ENCODE results near the gene TMEM238L. TPM values are rescaled to one million over a fixed set of nuclear protein-coding genes. Genes with fewer than 3 reads are reported as not detected.

Gene TMEM238L
- total RNA-seq, 1 donor, result not detected

- H3K4me3 ChIP-seq (ENCODE audit: low read depth, low read length), result no peak overlapping the region
- DNase-seq (ENCODE audit: low read depth), result no peak
- TF ChIP-seq CTCF (IDR thresholded peaks at IDR 0.05; ENCODE audit: insufficient read depth, low read depth, low read length), result no peak
Observed at GRCh38 chr17:10798910-10799309, 5.0 kb downstream of the TMEM238L start.

GRCh38 chr17:10798332-10798749 is 5.6 kb downstream of the TMEM238L start:
- no peak for TF ChIP-seq CTCF (IDR thresholded peaks at IDR 0.05; ENCODE audit: insufficient read depth, low read depth, low read length)
- H3K4me3 ChIP-seq (ENCODE audit: low read depth, low read length), result no peak overlapping the region
- DNase-seq (ENCODE audit: low read depth), result no peak

GRCh38 chr17:10797476-10798328 is 6.2 kb downstream of the TMEM238L start:
- H3K4me3 ChIP-seq (ENCODE audit: low read depth, low read length), result no peak overlapping the region
- TF ChIP-seq CTCF (IDR thresholded peaks at IDR 0.05; ENCODE audit: insufficient read depth, low read depth, low read length), result no peak
- DNase-seq (ENCODE audit: low read depth), result no peak

- peak; percentile 9 for DNase-seq (ENCODE audit: low read depth)
- no peak for TF ChIP-seq CTCF (IDR thresholded peaks at IDR 0.05; ENCODE audit: insufficient read depth, low read depth, low read length)
Observed at GRCh38 chr17:10793816-10794215, 10.1 kb downstream of the TMEM238L start.

GRCh38 chr17:10793256-10793655 is 10.6 kb downstream of the TMEM238L start:
- DNase-seq (ENCODE audit: low read depth), result no peak
- no peak for TF ChIP-seq CTCF (IDR thresholded peaks at IDR 0.05; ENCODE audit: insufficient read depth, low read depth, low read length)
- H3K4me3 ChIP-seq (ENCODE audit: low read depth, low read length), result no peak overlapping the region

More at GRCh38 chr17:10793816-10794215, 10.1 kb downstream of the TMEM238L start:
- H3K4me3 ChIP-seq (ENCODE audit: low read depth, low read length), result no peak overlapping the region

GRCh38 chr17:10792151-10792550 is 11.7 kb downstream of the TMEM238L start:
- no peak overlapping the region for H3K4me3 ChIP-seq (ENCODE audit: low read depth, low read length)
- no peak for DNase-seq (ENCODE audit: low read depth)
- no peak for TF ChIP-seq CTCF (IDR thresholded peaks at IDR 0.05; ENCODE audit: insufficient read depth, low read depth, low read length)

Data from fibroblast of villous mesenchyme (primary cell).